Fibroblast of skin of abdomen (primary cell): ENCODE results near the gene PGM5.

ENCODE experiments used
- DNase-seq: peaks from one replicate; pipeline ENCODE4 v3.0.0-alpha.2; 2013

Gene PGM5

GRCh38 chr9:68437785-68438184 is 81.4 kb downstream of the PGM5 start:
- no peak for DNase-seq

DNA sequence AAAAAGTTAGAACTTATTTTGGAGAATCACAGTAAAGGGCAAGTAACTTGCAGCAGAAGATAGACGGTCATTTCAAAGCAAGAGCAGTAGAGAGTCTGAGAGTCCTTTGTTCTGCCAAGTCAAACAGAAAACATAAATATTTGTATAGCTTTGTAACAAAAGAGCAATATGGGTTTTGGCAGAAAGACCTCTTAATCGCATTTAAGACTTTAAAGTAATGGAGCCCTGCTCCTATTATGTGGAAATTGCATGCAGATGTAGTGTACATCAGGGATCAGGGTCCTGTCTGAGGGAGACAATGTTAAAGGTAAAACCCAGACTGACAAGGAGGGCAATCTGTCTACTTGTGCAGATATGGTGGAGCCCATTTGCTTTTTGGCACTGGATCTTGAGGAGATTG is 87.2 kb downstream of the PGM5 start:
- no peak for DNase-seq

DNA sequence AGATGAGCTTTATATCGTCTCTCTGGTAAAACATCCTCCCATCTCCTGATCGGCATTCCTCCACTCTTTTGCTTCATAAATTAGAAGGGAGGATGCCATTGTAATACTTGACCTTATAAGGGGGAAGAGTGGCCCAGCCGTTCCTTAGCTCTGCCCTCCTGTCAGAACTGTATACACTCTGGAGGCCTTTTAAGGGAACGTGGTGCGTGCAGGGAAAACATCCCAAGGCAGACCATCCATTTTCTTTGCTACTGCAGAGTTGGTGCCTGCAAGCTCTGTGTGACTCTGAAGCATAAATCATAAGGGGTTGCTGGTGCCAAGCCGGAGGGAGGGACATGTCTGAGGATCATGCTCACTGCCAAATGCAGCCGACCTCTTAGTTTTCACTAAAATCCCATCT is 90.4 kb downstream of the PGM5 start:
- DNase-seq = peak; percentile 29

DNA sequence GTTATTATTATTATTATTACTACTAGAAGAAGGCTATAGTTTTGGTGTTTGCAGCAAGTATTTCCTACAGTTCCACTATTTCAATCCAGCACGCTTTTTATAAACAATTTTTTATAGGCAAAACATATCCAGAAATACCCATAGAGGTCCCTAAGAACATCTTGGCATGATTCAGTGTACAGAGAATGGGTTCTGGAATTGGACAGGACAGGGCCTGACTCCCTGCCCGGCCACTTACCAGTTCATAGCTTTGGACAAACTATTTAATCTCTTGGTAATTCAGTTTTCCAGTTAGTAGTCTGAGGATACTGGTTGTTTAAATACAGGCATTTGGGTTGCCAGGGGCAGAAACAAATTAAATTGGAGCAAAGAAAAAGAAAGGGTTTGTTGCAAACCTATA is 91.2 kb downstream of the PGM5 start:
- DNase-seq = no peak

DNA sequence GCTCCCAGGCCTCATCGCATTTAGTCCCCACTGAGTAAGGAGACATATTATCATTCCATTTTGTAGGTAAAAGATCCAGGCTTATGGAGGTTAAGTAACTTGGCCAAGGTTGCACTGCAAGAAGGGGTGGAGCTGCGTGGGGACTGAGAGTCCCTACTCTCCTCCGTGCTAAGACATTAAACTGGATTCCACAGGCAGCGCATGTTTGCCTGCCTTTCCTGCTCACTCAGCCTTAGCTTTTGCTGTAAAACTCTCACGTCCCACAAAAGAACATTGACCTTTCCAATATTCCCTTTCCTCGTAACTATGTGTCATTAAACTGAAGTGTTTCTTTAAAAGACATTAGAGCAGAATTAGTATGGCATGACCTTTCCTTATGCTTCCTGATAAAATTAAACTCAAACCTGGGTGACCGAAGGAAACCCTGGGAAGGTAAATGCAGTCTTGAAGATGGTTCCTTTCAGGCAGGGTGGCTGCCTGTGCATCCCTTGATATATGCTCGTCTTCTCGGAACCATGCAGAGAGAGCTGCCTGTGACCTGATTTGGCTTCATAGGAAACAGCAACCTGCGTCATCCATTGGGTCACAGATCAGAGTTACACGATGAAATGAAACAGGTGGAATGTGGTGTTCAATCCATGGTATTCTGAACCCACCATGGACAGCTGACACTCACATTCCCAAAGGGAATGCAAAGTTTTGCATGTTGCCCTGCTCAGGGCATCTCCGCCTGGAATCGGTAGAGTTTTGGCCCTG is 98.3 kb downstream of the PGM5 start:
- no peak for DNase-seq

- DNase-seq = no peak
These were observed 99.0 kb downstream of the PGM5 start for GRCh38 chr9:68455451-68455850.

DNA sequence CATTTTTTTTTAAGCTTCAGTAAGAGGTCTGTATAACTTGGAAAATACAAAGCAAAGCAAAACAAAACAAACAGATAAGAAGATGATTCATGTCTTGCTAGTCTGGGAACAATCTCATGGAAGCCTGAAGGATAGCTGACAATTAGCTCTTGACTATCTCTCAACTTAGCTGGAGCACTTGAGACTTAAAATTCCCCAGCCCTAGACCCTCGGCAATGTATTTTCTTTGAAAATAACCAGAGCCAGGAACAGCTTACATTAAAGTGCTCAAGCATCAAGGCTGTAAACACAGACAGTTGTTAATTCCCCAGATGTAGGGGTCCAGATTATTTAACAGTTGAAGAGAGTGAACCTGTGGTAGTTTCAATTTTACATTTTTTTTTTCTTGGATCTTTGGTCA is 101.4 kb downstream of the PGM5 start:
- no peak for DNase-seq

- no peak for DNase-seq
These were observed 102.5 kb downstream of the PGM5 start for GRCh38 chr9:68458918-68459317.

GRCh38 chr9:68462105-68462775 is 105.8 kb downstream of the PGM5 start:
- peak; percentile 9 for DNase-seq

- DNase-seq = no peak
These were observed 113.7 kb downstream of the PGM5 start for GRCh38 chr9:68470067-68470466.

- DNase-seq = no peak
These were observed 114.2 kb downstream of the PGM5 start for GRCh38 chr9:68470634-68471033.

GRCh38 chr9:68472119-68472518 is 115.7 kb downstream of the PGM5 start:
- DNase-seq = no peak

DNA sequence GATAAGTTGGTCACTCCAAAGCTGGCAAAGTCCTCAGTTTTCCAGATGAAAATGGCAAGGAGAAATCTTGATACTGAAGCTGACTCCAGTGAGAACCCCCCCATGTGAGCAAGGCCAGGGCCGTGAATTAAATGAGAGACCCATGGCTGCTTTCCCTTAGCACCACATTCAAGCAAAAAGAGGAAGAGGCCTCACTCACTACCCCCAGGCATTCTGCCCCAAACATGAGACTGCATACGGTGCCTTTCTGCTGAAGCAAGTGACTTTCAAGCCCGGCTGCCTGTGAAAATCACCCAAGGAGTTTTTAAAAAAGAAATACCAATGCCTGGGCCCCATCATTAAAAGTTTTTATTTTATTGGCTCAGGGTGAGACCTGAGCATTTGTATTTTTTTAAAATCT is 117.4 kb downstream of the PGM5 start:
- no peak for DNase-seq

GRCh38 chr9:68476422-68476821 is 120.0 kb downstream of the PGM5 start:
- no peak for DNase-seq

DNA sequence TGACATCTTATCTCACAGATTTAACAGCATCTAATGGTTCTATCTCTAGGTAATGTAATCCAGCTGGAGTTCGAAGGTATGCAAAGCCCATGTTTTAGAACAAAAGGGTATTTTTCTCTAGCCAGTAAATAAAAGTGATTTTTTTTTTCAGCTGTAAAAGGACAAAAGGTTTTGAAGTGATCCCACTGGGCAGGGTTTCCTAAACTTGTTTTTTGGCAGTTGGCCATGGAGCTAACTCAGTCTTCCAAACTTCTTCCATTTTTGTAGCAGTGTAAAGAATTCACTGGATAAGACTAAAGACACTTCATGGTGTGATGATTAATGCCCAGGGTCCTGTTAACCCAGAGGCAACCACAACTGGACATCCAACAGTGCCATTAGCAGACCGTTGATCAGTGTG is 120.4 kb downstream of the PGM5 start:
- no peak for DNase-seq

DNA sequence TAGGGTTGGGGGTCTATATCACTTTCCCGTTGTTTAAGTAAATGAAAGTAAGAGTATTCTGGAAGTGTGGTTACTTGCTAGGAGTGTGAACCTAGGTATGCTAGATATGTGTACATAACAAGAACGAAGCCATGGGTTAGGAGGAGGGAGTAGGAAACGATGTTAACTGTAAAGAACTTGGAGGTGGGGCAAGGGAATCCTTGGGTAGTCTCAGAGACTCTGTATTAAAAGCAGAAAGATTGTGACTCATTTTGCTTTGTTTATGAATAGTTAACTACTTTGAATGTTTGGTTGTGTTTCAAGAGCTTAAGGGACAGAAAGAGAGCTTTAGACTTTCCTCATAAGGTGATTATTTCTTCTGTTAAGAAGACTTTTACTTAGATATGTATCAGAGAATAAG is 124.4 kb downstream of the PGM5 start:
- no peak for DNase-seq

DNA sequence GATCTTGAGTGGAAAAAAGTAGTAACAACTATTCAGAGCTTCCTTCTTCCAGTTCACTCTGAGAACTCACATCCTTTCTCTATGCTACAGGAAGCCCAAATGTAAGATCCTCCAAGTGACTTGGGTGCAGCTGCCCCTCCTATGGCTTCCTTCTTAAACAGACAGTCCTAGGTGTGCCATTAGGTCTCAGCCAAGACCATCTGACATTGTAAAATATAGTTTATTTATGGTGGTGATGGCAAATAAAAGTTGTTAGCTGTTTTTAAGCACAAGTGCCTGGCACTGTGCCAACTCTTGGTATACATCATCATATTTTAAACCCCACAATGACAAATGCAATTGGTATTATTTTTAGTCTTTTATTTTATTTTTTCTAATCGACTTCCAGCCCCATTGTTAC is 126.1 kb downstream of the PGM5 start:
- no peak for DNase-seq

GRCh38 chr9:68488126-68488525 is 131.7 kb downstream of the PGM5 start:
- DNase-seq = no peak

GRCh38 chr9:68489646-68490045 is 133.2 kb downstream of the PGM5 start:
- DNase-seq = no peak

DNA sequence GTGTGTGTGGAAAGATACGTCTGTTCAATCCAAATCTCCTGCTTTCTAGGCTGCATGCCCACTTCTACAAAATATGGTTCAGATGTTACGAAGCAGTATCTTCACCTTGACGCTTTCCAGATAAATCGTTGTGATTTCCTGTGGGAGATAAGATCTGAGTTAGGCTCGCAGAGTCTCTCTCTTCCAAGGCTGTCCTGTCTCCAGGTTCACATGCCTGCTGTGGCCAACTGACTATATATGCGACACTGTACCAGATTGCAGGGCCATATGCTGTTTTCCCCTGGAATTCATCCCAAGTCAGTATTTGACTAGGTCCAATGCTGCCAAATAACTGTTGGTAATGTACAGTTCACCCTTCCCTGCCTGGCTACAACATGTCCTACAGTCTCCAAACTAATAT is 136.4 kb downstream of the PGM5 start:
- no peak for DNase-seq

GRCh38 chr9:68493541-68493940 is 137.1 kb downstream of the PGM5 start:
- DNase-seq = no peak

GRCh38 chr9:68493958-68494577 is 137.7 kb downstream of the PGM5 start:
- peak; percentile 52 for DNase-seq

DNA sequence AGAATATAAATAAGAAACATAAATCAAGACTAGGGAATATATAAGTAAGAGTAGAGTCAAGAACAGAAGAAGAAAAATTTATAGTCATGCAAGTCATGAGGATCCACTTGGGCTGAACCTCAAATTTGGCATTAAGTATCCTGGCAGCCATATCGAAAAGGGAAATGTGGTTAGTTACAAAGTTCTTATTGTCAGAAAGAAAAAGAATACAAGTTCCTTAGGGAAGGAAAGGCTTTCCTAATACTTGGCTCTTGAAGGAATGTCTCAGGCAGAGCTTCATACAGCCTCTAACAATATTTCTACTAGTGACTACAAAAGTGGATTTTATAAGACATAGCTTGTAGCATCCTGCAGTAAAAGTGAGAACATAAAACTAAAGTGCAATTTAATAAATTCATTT is 138.8 kb downstream of the PGM5 start:
- DNase-seq = no peak

- DNase-seq = peak; percentile 31
These were observed 139.9 kb downstream of the PGM5 start for GRCh38 chr9:68496356-68496755.
